Endothelial cell of umbilical vein (primary cell): ENCODE results near the gene MTG2. TPM values are rescaled to one million over a fixed set of nuclear protein-coding genes. Genes with fewer than 3 reads are reported as not detected.

Experiments used
- BruUV-seq: library from RNA; stranded (reverse); fragments of 400-500 nt; replicated peaks from 2 replicates; lab custom pipeline; 2021; lab: Mats Ljungman, UMichigan
- CTCF ChIA-PET: fragments of 300-600, 350-600 bp; sonication (Branson Sonifier 250); formaldehyde crosslinking; loops from one replicate; lab custom pipeline; 2021; ENCODE audit warnings: antibody characterized with exemption, inconsistent platforms; lab: Charles Lee
- POLR2A ChIA-PET: fragments of 300-600, 350-600 bp; sonication (Branson Sonifier 250); formaldehyde crosslinking; loops from one replicate; lab custom pipeline; 2021; ENCODE audit warnings: antibody characterized with exemption, inconsistent platforms; lab: Charles Lee
- DNase-seq: peaks from one replicate; pipeline ENCODE4 v3.0.0-alpha.2; 2011; ENCODE audit warnings: low read depth, low spot score
- FAIRE-seq: peaks from 2 replicates; lab custom pipeline; 2011; peaks lifted over from hg19 to GRCh38; lab: Jason Lieb, UNC
- H2AFZ ChIP-seq: 2 replicates; pipeline ENCODE4 v1.6.0; 2012; ENCODE audit warnings: low read depth, low read length, control low read depth, inconsistent platforms
- H3K27ac ChIP-seq: 2 replicates; pipeline ENCODE4 v1.5.1; 2011; ENCODE audit warnings: low read depth, mild to moderate bottlenecking, control low read depth, low read length, moderate library complexity; ENCODE audit not compliant: insufficient read depth
- H3K27me3 ChIP-seq, 2 experiments: 2 replicates each; pipeline versions ENCODE4 v1.6.0 to v1.6.1; 2011; ENCODE audit warnings: low read length in 2 of 2, mixed read lengths in 1 of 2; ENCODE audit not compliant: control insufficient read depth in 2 of 2, insufficient read depth in 2 of 2
- H3K36me3 ChIP-seq, 2 experiments: 2 replicates in 1 of 2; 3 replicates in 1 of 2; pipeline ENCODE4 v1.5.1; 2011; ENCODE audit warnings: low read length in 2 of 2, mild to moderate bottlenecking in 1 of 2, moderate library complexity in 1 of 2; ENCODE audit not compliant: control insufficient read depth in 2 of 2, insufficient read depth in 2 of 2; ENCODE audit errors: extremely low read depth in 1 of 2
- H3K4me1 ChIP-seq: 3 replicates; pipeline ENCODE4 v1.5.1; 2011; ENCODE audit warnings: mild to moderate bottlenecking, low read length; ENCODE audit not compliant: control insufficient read depth, insufficient read depth; ENCODE audit errors: extremely low read depth
- H3K4me2 ChIP-seq: 2 replicates; pipeline ENCODE4 v1.6.1; 2011; ENCODE audit warnings: low read length, control low read depth, mixed read lengths; ENCODE audit not compliant: insufficient read depth
- H3K4me3 ChIP-seq, 3 experiments: fragments of 200-600 bp in 1 of 3; sonication (generic), shearing (Covaris generic) in 1 of 3; replicated peaks in 1 of 3; 2 replicates each; pipeline ENCODE4 v1.5.1; 2011 to 2016; ENCODE audit warnings: control low read depth in 3 of 3, low read length in 3 of 3, mild to moderate bottlenecking in 2 of 3, inconsistent platforms in 1 of 3, low read depth in 1 of 3, moderate library complexity in 1 of 3; ENCODE audit not compliant: insufficient read depth in 1 of 3
- H3K79me2 ChIP-seq: 2 replicates; pipeline ENCODE4 v1.6.0; 2012; ENCODE audit warnings: low read length, inconsistent platforms; ENCODE audit not compliant: control insufficient read depth, insufficient read depth
- H3K9ac ChIP-seq: replicated peaks from 2 replicates; pipeline ENCODE3; 2011; ENCODE audit warnings: low read length, control low read depth; ENCODE audit not compliant: insufficient read depth; ENCODE audit errors: extremely low read depth
- H3K9me1 ChIP-seq: replicated peaks from 3 replicates; pipeline ENCODE4 v1.6.0; 2011; ENCODE audit warnings: mild to moderate bottlenecking, low read length; ENCODE audit not compliant: control insufficient read depth, insufficient read depth; ENCODE audit errors: extremely low read depth
- H3K9me3 ChIP-seq: replicated peaks from 2 replicates; pipeline ENCODE4 v1.5.1; 2012; ENCODE audit warnings: low read length, inconsistent platforms; ENCODE audit not compliant: control insufficient read depth, insufficient read depth
- H4K20me1 ChIP-seq: replicated peaks from 2 replicates; pipeline ENCODE3; 2011; ENCODE audit warnings: mild to moderate bottlenecking, low read length; ENCODE audit not compliant: control insufficient read depth, insufficient read depth; ENCODE audit errors: extremely low read depth
- EZH2 ChIP-seq: IDR thresholded peaks from 2 replicates; pipeline ENCODE4 v1.6.1; 2012; ENCODE audit warnings: borderline replicate concordance, low read depth, mild to moderate bottlenecking, moderate library complexity, low read length, inconsistent platforms; ENCODE audit not compliant: severe bottlenecking
- FOS ChIP-seq: IDR thresholded peaks from 2 replicates; pipeline ENCODE4 v1.6.1; 2011; ENCODE audit warnings: mild to moderate bottlenecking, low read length, moderate library complexity, borderline replicate concordance; ENCODE audit not compliant: insufficient read depth
- GATA2 ChIP-seq: IDR thresholded peaks from 2 replicates; pipeline ENCODE4 v1.7.0; 2011; ENCODE audit warnings: low read depth, mild to moderate bottlenecking, moderate library complexity, mixed read lengths, low read length; ENCODE audit not compliant: insufficient read length, insufficient read depth
- JUN ChIP-seq: IDR thresholded peaks from 2 replicates; pipeline ENCODE4 v1.6.1; 2011; ENCODE audit warnings: borderline replicate concordance, low read depth; ENCODE audit not compliant: insufficient read length, insufficient read depth
- MYC ChIP-seq: IDR thresholded peaks from one replicate; pipeline ENCODE4 v1.6.1; 2011; ENCODE audit warnings: mild to moderate bottlenecking, low read depth, low read length
- POLR2A ChIP-seq: IDR thresholded peaks from 2 replicates; pipeline ENCODE4 v1.6.1; 2012; ENCODE audit warnings: low read depth, mild to moderate bottlenecking, control low read depth, low read length
- POLR2AphosphoS5 ChIP-seq: IDR thresholded peaks from 2 replicates; pipeline ENCODE4 v1.6.1; 2012; ENCODE audit warnings: low read depth, mild to moderate bottlenecking, control low read depth, low read length, moderate library complexity; ENCODE audit not compliant: insufficient read depth
- dilution Hi-C: fragments of 300-500 bp; cut with MboI; formaldehyde crosslinking; loops from one replicate; pipeline ENCODE4 v1.15.0; 2019; ENCODE audit warnings: low sequenced_read_pairs; ENCODE audit not compliant: extremely low pct_ligation_motif_present
- intact Hi-C: fragments of 100-400 bp; cut with micrococcal nuclease; formaldehyde crosslinking; loops from one replicate; pipeline ENCODE4 v1.10.0; 2022
- polyA plus RNA-seq, 4 experiments: library from polyadenylated mRNA; depleted of rRNA in 3 of 4; stranded (reverse) in 3 of 4; unstranded in 1 of 4; fragments of >200 nt; gene quantifications; 2 replicates each; pipeline versions ENCODE4 v1.2.1 to v1.2.3, GENCODE V29; 2011 to 2012; ENCODE audit warnings: missing spikeins in 1 of 4
- total RNA-seq: library from RNA; stranded (reverse); gene quantifications from 2 replicates; pipeline ENCODE4 v1.2.3, GENCODE V29; 2021
- TF ChIP-seq, protein P1 (sequence below): IDR thresholded peaks from 2 replicates; pipeline ENCODE4 v1.6.1; 2011; ENCODE audit not compliant: insufficient read depth, insufficient read length
- TF ChIP-seq, protein P2 (sequence below), 2 donors: IDR thresholded peaks; 1 replicate in 1 of 2; 2 replicates in 1 of 2; pipeline ENCODE4 v1.5.1; 2011; ENCODE audit warnings: low read length in 2 of 2, mild to moderate bottlenecking in 2 of 2, moderate library complexity in 2 of 2, control low read depth in 1 of 2, inconsistent platforms in 1 of 2, low read depth in 1 of 2; ENCODE audit not compliant: insufficient read depth in 1 of 2; ENCODE audit errors: extremely low read depth in 1 of 2

MTG2 gene
- total and polyA plus RNA-seq, 2 donors (not counting 3 experiments of a cell fraction or from before 2014, with no cell fraction given), result 19.9 to 31.6 TPM

DNA sequence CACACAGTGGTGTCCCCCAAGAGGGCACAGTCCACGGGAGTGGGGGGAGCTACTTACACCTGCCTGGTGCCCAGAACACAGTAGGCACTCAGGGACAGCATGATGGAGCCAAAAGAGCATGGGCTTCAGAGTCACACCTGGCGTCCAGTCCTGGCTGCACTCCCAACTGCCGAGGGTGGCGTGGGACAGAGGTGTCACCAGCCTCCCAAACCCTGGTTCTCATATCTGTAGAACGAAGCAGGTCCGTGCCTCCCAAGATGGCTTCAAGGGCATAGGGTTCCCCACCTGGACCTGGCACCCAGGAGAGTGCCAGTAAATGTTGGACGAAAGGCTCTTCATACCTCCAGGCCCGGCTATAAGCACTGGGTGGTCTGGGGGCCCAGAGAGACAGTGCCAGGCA lies 28.4 kb downstream of the MTG2 start:
- Histone ChIP-seq H3K4me3 (no peak overlapping the region), H2AFZ (no peak overlapping the region), H3K27ac (no peak overlapping the region), H3K36me3 (no peaks in the 10 kb centered on the region), H3K9me1 (no peaks in the 10 kb centered on the region), H3K27me3 (no peaks in the 10 kb centered on the region), H4K20me1 (no peaks in the 10 kb centered on the region), H3K4me2 (no peak overlapping the region), H3K79me2 (no peaks in the 10 kb centered on the region), H3K9ac (no peak overlapping the region), H3K4me1 (no peaks in the 10 kb centered on the region), H3K9me3 (no peaks in the 10 kb centered on the region)
- no peak for FAIRE-seq
- TF ChIP-seq, protein P1, sequence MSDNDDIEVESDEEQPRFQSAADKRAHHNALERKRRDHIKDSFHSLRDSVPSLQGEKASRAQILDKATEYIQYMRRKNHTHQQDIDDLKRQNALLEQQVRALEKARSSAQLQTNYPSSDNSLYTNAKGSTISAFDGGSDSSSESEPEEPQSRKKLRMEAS, result no peak
- TF ChIP-seq MYC, result no peak
- no peak for TF ChIP-seq JUN
- TF ChIP-seq, protein P2, sequence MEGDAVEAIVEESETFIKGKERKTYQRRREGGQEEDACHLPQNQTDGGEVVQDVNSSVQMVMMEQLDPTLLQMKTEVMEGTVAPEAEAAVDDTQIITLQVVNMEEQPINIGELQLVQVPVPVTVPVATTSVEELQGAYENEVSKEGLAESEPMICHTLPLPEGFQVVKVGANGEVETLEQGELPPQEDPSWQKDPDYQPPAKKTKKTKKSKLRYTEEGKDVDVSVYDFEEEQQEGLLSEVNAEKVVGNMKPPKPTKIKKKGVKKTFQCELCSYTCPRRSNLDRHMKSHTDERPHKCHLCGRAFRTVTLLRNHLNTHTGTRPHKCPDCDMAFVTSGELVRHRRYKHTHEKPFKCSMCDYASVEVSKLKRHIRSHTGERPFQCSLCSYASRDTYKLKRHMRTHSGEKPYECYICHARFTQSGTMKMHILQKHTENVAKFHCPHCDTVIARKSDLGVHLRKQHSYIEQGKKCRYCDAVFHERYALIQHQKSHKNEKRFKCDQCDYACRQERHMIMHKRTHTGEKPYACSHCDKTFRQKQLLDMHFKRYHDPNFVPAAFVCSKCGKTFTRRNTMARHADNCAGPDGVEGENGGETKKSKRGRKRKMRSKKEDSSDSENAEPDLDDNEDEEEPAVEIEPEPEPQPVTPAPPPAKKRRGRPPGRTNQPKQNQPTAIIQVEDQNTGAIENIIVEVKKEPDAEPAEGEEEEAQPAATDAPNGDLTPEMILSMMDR (IDR thresholded peaks at IDR 0.05; ENCODE audit: extremely low read depth in 1 of 2, insufficient read depth in 1 of 2, low read depth in 1 of 2, low read length in 2 of 2), result no peak
- TF ChIP-seq POLR2AphosphoS5, result no peak
- no peak for TF ChIP-seq EZH2
- no peak for TF ChIP-seq POLR2A
- TF ChIP-seq GATA2, result no peak
- TF ChIP-seq FOS, result no peak
- ChIA-PET POLR2A (no interaction called here), CTCF (no interaction called here)
- intact Hi-C loops, result no loop called here
- DNase-seq, result no peak
- dilution Hi-C loops, result no loop called here
- BruUV-seq, result no TSS peak
